CD4-positive, alpha-beta T cell treated with Interleukin-21 for 1 hour (primary cell): Measurements from ENCODE around the gene MCF2.
"Not testable (repeated sequence)": the region's sequence is repeated elsewhere in the genome, so short reads cannot be mapped to it uniquely, and the experiment has no call there.

Source experiments
- DNase-seq: peaks from one replicate; pipeline ENCODE4 v3.0.0-alpha.2; 2020

MCF2 gene, protein sequence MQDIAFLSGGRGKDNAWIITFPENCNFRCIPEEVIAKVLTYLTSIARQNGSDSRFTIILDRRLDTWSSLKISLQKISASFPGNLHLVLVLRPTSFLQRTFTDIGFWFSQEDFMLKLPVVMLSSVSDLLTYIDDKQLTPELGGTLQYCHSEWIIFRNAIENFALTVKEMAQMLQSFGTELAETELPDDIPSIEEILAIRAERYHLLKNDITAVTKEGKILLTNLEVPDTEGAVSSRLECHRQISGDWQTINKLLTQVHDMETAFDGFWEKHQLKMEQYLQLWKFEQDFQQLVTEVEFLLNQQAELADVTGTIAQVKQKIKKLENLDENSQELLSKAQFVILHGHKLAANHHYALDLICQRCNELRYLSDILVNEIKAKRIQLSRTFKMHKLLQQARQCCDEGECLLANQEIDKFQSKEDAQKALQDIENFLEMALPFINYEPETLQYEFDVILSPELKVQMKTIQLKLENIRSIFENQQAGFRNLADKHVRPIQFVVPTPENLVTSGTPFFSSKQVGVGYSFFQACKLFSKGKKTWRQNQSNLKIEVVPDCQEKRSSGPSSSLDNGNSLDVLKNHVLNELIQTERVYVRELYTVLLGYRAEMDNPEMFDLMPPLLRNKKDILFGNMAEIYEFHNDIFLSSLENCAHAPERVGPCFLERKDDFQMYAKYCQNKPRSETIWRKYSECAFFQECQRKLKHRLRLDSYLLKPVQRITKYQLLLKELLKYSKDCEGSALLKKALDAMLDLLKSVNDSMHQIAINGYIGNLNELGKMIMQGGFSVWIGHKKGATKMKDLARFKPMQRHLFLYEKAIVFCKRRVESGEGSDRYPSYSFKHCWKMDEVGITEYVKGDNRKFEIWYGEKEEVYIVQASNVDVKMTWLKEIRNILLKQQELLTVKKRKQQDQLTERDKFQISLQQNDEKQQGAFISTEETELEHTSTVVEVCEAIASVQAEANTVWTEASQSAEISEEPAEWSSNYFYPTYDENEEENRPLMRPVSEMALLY

DNA sequence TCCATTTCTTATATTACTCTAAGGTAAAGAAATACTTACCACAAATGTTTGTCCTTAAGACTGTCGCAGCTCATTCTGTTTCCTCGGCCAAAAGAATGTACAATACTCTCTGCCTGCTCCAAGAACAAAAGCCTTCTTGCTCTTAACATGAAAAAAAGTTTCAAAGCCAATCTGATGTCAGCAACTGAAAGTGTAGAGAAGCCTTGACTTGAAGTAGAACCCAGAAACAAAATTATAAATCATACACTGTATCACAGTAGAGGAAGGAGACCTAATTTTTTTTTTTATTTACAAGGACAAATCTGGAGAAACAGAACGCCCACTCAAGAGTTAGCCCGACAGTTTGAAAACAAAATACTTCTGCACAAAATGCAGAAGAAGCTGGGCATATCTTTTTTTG, at the start of gene MCF2:
Gene MCF2, minus strand, starts transcription at position 101 of the 400 bp plus-strand sequence. CDS start 56,423 bp downstream, outside the sequence.
- DNase-seq: no peak

DNA sequence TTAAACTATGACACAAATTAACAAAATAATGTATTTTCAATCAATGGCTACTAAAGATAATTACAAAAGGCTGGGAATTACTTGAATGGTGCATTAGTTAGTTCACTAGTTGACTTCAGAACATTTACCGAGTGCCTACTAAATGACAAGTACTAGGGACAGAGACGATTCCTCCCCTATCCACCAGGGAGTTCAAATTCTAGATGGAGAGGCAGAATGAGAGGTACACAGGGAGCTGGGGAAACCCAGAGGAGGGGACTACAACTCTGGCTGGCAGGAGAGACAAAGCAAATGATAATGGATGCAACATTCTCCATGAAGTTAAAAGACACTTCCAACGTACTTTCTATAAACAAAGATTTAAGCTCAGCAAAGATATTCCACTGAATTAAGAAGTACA, 43.1 kb upstream of the MCF2 start:
- no peak for DNase-seq

DNA sequence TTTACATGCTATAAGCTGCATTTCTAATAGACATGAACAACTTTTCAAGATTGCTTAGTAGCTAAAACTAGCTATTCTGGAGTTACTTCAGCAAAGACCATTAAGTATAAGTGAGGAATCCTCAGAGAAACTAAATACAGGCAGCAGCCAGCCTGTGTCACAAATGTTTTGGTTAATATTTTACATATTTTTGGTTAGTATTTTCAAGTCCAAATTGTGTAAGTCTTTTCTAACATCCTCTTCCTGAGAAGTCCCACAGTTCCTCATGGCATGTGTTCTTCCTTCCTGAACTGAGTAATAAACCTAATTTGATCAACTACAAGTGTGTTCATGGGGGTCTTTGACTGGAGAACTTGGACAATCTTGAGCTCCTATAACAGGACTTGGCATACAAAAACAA, 42.4 kb upstream of the MCF2 start:
- DNase-seq: no peak

DNA sequence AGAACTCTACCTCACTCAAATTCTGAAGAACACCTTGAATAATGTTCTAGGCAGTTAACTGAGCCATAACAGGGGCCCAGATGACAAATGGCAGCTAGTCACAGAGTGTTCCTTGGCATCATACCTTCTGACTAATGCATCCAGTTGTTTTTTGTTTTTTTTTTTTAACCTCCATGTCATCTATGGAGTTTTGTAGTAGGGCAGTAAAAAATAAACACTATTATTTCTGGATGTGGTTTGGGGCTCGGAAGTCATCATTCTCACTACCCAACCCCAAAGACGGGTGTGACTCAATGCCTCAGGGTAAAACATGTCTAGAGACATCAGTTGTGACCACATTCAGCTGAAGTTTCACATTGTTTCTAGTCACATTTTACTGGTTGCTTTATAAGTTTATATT, 31.2 kb upstream of the MCF2 start:
- peak; percentile 27 for DNase-seq

DNA sequence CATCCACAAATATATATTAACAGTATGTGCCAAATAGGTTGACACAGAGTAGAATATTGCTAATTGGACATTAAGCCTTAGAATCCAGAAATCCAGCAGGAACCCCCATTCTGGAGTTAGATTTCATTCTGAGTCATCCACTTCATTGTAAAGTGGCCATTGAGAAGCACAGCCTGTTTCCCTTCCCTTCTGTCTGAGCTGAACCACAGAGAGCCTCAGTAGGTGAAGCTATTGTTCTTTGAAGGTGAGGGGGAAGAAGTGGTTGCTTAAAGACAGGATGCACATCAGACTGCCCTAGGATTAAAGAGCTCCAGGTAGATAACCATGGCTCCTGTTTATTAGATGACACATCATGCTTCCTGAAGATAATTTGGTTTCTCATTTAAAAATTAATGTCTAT, 30.6 kb upstream of the MCF2 start:
- DNase-seq: no peak

DNA sequence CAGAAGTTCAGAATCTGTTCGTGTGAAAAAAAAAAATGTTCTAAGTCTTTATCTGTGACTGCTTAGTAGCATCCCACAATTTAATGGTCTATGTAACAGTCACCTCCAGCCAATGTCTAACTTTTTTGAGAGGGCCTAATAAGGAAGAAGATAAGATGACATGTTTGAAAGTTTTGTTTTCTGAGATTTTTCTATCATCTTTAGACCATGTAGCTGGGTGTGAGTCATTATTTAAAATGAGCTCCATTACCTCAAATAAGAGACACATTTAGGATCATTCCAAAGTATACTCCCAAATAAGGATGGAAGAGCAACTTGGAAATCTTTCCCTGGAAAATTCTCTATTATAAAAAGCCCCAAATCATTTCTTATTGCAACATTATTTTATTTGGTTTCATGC, 28.2 kb upstream of the MCF2 start:
- no peak for DNase-seq

DNA sequence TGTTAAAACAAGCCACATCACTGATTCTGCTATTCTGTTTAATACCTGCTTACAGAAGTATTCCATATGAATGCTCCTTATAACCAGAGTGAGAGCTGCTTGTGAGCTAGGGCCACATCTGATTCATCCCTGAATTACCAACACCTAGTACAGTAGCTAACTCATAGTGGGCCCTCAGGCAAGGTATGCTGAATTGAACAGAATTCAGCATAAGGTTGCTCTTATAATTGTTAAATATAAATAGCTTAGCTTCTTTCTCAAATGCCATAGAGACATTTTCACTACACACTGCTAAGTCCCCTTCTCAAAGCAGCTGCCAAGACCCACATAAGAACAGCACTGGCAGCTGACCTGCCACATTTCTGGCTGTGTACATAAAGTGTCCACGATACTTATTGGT, 27.0 kb upstream of the MCF2 start:
- DNase-seq: no peak

DNA sequence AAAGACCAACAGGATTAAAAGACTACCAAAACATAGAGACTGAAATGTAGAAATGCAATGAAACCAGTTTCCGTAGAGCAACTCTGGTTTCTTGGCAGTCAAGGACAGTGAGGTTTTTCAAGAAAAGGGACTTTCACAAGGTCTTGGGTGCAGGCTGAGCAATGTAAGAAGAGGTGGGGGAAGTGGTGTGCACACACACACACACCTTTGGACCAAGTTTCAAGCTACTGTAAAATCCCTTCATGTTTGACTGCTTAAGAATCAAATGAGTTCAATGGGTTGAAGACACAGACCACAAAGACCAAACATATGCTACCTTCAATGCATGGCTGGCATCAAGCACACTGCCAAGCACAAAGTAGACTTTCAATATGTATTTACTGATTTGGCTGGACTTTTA, 17.8 kb upstream of the MCF2 start:
- no peak for DNase-seq

DNA sequence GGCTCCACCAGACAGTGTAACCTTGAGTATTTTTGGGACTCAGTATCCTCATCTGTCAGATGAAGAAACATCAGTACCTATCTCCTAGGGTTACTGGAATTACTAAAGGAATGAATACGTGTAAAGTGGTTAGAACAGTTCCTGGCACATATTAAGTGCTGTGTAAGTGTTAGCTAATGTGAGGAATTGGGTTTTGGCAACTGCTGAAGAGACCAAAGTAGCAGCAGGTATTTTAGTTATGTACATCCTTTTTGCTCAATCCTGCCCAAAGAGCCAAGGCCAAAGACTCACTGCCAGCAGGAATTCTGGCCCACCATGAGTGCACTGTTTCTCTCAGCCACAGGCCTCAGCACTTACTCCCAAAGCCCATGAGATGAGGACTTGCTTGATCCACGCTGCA, 16.7 kb upstream of the MCF2 start:
- no peak for DNase-seq

DNA sequence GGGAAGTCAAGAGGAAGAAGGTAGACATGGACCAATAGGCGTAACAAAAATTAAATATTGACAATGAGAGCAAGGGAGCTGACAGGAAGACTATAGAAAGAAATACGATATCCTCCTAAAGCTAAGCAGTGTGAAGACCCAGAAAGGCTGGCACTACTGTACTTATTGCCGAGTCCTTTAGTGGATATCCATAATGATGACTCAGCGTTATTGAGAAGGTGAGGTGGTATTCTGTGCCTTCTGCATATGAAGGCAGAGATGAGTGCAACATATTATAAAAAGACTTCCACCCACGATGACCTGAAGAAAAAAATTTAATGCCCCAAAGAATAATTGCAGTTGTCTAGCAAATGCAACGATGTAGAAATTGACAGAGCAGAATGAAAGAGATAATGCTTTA, 13.0 kb upstream of the MCF2 start:
- DNase-seq: no peak

DNA sequence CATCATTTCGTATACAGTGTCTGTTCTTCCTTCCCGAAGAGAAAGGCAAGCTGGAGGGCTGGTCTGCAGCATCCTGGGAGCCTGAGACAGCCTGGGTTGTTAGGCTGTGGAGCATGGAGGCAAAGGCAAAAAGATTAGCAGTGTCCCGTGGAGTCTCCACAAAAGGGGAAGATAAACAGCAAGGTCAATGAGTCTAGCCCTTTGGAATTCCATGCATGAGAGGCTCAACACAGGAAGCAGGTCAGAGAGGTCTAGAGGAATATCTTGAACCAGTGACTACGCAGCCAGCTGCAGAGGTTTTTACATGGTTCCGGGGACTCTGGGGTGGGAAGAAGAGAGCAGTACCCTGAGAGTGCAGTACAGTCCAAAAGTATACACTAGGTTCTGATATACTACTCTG, 12.2 kb upstream of the MCF2 start:
- no peak for DNase-seq

DNA sequence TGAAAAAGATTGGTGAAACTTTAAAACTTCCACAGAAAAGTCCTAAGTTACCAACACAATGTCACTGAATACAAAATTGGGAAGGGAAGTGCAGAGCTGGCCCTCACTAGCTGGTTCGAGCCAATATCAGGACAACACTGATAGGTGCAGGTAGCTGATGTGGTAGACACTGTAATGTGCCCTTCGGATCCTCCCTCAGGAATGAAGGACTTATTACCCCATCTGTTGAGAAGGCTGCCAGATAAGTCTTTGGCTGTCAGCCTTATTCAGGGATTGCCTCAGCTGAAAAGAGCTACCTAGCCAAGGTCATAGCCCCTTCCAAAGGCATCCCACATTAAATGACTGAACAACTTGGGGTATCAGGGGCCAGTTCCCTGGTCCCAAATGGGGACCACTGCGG, 5.3 kb downstream of the MCF2 start:
- no peak for DNase-seq

DNA sequence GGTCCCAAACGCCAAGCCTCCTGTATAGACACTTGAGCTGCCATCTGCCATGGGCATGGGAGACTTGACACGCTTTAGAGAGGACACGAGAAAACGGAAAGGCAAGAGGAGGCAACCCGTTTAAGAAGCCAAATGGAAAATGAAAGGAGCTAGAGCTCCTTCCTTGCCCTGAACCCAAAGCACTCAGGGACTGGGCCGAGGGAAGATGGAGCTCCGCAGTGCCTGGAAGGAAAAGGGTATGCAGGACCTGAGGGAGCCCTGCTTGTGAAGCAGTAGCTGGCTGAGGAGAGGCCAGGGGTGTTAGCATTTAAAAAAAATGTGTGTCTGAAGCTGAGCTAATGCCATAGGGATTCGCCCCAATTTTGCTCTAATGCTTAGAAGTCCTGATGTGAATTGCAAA, 15.1 kb downstream of the MCF2 start:
- DNase-seq: no peak

DNA sequence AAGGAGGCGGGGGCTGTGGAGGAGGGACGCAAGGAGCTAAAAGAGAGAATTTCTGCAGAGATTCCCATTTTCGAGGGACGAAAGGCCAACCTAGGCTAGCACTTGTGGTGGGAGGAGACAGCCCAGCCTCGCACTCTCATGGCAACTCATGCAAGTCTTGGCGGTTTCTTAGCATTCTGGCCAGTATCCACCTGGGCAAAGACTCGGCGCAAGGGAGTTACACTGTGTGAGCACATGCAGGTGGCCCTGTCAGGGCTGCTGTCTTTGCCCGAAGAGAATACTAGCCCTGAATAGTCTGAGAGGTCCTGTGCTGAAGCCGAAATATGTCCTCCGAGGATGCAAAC, 15.5 kb downstream of the MCF2 start:
- DNase-seq: no peak

DNA sequence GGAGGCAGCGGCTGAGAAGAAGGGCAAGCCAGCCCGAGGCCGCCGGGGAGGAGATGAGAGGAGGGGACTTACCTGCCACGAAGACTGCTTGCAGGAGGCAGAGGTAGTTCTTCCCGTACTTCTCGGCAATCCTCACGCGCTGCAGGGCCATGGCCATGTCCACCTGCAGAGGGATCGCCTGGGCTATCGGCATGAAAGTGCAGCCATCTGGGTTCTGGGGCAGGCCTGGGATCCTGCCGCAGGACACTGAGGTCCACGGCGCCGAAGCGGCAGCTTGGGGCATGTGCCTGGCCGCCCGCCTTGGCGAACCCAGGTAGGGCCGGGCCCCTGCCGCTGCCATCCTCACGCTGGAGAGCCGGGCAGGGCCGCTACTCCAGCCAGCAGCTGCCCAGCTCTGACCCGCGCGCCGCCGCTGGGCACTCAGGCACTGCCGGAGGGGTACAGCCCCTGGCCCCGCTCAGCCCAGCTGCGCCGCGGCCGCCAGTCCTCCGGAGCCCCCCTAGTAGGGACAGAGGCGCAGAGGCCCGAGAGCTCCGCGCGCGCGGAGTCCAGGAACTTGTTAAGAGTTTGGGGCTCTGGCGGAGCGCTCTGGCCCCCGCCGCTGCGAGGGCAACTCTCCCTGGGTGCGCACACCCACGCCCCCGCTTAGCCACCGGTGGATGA, 16.0 kb downstream of the MCF2 start:
- no peak for DNase-seq

DNA sequence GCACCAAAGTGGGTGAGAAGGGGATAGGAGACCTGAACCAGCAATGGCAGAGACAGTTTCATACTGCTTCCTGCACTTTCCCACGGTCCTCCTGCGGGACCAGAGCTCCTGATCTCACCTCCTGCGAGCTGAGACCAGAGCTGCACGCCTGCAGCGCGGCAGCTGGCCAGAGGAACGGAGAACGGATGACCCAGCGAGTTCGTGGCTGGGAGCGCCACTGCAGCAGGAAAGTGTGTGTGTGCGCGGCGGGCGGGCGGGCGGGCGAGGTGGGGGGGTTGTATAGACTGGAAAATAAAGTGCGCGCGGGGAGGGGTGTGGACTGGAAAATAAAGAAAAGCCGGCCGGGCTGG, 16.5 kb downstream of the MCF2 start:
- DNase-seq: no peak

DNA sequence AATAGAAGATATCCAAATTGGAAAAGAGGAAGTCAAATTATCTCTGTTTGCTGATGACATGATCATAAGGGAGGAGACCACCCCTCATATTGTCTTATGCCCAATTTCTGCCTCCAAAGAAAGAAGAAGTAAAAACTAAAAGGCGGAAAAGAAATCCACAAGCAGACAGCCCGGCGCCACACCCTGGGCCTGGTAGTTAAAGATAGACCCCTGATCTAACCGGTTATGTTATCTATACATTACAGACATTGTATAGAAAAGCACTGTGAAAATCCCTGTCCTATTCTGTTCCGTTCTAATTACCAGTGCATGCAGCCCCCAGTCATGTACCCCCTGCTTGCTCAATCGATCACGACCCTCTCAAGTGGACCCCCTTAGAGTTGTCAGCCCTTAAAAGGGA, 22.8 kb downstream of the MCF2 start:
- not testable (repeated sequence) for DNase-seq

DNA sequence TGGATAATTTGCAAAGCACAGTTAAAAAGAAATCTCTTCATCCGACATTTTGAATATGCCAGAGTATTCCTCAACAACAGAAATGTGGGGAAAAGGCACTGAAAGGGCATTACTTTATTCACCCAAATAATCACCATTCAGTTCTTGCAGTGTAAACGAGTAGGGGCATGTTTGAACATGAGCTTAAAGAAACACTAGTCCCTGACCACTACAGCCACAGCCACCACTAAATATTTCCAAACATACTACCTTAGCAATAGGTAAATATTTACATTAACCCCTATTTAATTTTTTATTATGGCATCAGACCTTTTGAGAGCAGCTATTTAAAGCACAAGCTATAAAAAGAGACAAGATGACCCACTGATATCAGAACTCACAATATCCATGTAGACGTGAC, 27.6 kb downstream of the MCF2 start:
- DNase-seq: no peak

DNA sequence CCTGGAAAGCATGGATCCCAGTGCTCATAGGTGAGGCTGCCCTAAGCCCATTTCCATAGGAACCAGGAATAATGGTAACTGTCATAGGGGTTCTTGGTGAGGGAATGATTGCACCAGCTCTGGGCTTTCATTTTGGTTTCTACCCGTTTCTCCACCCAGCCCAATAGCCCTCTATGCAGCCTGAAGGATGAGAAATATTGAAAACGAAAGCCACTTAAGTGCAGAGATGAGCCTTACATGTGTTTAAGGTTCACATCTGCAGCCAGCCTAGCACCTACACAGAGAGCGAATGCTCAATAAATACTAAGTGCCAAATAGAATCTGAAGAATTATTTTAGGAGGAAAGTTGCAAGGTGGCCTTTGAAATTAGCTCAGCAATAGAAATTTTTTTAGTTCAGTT, 60.4 kb downstream of the MCF2 start:
- no peak for DNase-seq

DNA sequence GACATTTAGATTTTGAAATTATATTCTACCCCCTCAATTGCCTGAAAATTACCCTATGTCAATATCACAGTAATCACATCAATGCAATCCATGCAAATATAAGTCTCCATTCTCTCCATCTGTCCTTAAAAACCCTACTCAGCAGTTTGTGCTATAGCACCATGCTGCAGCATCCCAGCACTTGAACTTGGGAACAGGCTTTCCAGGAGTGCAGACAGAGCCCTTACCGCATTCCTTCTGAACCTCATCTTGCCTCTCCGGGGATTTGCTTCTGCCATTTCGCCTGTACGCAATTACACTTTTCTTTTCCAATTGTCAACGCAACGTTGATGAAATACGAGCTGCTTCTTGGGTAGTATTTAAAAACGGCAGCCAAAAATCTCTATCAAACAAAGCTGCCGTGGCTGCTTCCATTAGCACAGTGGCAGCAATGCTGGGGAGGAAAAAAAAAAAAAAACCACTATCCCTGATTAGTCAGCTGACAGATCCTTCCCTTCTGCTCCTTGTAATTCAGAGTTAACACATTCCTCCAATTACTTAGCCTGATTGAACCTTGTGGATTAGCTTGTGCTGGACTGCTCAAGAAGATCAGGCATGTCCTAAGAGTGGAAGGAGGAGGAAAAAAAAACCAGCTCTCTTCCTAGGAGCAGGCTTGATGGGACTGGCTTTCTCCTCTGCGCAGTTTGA, 65.6 kb downstream of the MCF2 start:
- no peak for DNase-seq

DNA sequence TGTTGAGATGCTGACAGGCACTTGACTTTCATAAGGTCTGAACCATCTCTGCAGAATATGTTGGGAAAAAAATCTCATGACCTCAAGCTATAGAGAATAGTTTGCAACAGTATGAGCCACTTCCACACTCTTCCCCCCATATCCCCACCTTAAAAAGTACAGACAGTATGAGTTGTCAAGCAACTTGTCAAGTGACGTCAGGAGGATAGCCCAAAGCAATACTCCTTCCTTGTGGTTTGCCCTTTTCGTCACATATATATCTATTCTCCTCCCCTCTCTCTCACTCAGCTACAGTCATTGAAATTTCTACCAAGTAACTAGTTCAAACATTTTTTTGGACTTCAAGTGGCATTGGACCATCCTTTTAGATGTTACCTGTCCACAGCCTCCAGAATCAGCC, 67.7 kb downstream of the MCF2 start:
- DNase-seq: no peak

DNA sequence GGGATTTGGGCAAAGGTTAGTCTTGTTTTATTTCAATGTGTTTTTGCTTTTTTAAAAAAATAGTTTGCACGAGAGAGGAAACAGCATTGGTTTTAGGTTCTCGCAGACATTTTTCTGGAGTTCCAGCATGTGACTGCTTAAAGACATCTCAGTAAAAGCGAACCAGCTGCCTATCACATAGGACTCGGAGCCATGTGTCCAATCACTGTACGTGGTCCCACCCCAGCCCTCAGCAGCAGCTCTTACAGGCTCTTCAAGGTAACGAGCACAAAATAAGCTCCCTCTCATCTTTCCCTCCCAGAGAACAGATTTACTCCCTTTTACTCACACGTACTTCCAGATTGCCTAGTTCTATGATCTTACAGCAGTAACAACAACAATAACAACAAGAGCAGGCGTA, 68.7 kb downstream of the MCF2 start:
- DNase-seq: no peak

DNA sequence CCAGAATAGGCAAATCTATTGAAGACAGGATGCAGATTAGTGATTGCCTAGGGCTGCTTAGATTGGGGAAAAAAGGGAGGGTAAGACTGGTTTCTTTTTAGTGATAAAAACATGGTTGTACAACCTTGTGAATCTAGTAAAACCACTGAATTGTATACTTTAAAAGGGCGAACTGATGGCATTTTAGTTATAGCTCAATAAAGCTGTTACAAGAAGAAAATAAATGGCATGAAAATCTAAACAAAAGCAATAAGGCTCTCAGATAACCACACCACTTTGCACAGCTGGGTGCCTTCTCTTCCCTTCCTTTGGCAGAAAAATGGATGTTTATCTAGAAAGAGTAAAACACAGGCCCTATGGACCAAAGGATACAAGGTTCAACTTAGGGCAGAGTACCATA, 107.9 kb downstream of the MCF2 start:
- no peak for DNase-seq
